DMS79 (cell line): ENCODE data around the gene DSCAML1.

Experiments used
- DNase-seq: peaks from one replicate; lab custom pipeline; 2025; lab: John Stamatoyannopoulos, UW

The DSCAML1 gene

DNA sequence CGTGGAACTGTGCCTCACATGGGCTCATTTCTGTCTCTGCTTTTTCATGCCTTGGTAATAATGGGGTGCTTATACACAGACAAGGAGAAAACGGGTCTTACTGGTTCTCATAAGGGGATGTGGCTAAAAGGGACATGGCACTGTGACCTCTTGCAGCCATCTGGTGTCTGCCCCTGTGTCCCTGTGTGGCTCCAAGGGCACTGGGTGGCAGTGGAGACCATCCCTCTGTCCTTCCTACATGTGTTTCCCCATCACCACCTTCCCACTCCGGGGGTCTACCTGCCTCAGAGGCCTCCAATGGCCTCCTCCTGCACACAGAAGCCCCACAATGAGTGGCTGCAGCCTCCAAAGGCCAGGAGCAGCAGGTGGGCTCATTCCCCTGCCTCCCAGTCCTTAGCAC is 248.1 kb downstream of the DSCAML1 start:
- DNase-seq = no peak

DNA sequence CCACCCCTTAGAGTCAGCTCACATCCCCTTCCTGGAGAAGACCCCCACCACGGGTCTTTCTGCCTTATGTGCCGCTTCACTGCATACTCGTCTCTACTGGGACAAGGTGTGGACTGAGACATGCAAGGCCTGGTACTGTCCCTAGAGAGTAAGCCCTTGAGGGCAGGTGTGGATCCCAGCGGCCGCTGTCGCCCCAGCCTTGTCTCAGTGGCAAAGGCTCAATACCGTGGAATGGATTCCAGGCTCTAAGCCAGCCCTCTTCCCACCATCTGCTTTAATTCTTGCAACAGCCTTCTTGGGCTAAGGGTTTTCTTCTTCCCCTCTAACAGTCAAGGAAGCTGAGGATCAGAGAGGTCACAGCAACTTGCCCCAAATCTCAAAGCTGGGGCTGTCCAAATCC is 249.1 kb downstream of the DSCAML1 start:
- peak; percentile 28 for DNase-seq

DNA sequence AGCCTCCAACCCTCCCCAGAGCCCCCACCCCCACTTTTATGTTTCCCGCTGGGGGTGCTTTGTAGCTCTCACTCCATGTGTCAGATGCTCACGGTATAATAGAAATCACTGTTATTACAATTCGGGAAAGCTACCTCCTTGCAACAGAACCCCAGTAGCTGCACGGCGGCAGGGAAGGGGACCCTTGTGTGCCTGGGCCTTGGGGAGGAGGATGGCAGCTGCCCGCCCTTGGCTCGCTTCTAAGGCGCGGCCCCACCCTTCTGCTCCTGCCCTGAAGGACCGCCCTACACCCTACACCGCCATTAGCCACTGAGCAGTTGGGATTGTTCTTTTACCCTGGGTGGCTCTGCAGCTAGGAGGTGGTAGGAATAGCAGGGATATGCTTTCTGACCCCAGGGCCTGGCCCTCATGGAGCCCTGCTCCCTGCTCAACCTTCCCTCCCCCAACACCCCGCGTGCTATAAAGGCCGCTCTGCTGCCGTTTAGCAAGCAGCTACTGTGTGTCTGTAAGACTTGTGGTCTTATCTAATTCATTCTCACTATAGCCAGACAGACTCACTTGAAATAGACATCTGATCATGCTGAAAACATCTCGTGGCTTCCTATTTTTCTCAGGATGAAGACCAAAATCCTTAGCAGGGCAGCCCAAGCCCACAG is 249.7 kb downstream of the DSCAML1 start:
- DNase-seq = peak; percentile 86

DNA sequence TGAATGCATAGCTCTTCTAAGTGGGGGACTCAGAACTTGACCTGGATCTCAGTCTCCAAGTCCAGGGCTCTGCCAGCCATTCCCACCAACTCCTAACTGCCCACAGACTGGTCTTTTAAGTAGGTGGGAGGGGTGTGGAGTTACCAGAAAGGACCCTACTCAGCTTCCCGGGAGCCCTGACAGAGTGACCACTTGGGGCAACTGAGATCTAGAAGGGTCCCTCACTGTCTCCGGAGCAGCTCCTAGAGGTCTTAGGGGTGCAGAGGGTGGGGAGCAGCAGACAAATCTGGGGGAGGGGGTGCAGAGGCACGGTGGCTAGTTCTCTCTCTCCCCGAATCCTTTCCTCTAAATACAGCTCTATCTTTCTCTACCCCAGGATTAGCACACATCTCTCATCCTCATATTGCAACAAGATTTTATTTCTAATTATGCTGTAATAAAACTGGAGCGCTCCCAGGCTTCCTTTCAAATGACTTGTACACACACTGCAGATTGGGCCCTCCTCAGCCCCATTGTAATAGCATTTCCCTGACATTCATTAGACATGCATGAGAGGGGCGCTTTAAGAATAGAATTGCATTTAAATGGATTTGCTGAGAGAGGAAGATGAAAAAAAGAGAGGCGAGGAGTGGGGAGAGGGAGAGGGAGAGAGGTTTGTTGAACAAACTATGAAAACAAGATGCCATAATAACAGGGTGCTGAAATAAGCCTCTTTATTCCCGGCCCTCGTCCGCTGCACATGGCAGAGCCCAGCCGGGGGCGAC is 250.4 kb downstream of the DSCAML1 start:
- DNase-seq = peak; percentile 94

DNA sequence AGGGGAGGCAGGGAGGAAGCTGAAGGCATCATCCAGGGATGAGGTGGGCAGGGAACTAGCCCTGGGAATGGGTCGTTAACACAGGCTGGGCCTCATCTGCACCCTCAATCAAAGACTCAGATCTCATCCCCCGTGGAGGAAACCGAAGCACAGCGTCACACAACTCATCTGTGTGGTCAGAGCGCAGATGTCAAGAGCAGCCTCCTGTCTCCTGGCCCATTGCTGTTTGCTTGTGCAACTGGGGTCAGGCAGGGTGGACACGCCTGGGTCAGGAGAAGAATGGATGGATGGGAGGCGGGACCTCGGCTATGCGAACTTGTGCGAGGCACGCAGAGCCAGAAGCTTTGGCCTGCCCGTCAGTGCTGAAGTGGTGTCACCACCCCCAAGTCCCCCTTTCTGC is 251.3 kb downstream of the DSCAML1 start:
- no peak for DNase-seq

DNA sequence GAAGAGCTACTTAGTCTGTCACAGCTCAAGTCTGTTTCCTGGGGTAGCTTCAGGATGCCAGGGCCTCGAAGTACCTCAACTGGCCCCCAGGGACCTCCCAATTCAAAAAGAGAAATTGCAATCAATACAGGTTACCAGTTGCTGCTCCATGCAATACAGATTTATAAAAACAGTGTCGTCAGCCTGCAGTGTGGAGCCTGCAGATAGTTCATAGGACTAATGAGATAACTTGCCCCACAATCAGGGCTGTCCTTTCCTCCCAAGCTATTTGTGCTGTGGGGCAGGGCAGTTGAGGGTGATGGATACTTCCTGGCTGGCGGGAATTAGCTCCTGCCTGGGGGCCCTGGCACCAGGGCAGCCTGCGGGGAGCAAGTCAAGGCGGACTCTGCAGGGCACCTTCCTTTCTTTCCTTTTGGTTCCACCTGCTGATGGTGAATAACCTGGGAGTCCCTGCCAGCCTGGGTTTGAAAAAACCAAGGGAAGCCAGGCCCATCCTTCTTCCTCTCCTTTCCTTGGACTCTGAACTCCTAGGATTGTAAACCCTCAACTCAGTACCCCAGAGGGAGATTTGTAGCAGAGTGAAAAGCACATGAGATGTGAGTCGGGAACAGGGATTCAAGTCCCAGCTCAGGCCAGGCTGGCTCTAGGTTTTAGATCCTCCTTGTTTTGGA is 252.8 kb downstream of the DSCAML1 start:
- no peak for DNase-seq

DNA sequence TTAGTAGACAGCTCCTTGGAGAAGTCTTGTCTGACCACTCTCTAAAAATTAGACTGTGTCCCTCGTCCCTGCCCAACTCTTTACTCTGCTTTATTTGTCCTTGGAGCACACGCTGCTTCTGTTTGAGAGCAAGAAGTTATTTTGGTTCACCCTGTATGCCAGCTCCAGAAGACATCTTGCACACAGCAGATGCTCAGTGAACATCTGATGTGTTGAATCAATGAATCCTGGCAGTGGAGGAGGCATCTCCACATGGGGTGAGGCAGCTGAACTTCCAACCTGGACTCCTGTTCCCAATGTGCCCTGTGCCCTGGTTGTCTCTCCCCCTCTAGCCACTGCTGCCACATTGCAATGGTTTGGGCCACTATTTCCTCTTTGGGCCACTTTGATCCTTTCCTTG is 255.8 kb downstream of the DSCAML1 start:
- DNase-seq = no peak

DNA sequence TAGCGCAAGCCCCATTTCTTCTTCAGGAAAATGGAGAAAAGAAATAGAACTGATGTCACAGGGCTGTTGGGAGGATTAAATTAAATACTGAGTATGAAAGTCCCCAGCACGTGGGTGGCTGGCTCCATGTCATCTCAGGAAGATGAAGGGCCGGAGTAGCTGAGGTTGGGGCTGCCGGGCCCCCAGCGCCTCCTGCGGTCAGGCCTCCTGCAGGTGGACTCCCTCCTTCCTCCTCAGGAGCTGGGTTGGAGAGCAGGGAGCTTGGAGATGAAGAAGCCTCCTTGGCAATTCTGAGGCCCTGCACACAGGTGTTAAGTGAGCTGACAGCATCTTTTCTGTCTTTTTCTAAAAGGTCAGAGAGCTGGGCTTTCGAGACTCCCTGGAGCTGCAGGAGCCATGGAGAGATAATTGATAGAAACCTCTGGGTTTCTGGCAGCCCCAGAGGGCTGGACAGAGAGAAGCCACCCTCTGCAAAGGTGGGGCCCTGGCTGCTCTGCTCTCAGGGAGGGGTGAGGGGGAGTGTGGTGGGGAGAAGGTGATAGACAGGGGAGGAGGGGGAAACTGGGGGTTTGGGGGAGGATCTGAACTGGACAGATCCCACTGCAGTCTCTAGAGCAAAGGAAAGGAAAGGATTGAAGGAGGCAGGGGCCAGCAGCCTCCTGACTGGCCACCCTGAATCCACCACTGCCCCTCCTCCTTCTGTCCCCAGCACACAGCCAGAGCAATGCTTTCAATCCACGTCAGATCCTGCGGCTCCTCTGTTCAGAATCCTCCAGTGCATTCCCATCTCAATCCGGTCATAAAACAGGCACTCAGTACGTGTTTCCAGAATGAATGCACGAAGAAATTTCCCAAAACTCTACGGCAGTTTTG is 258.5 kb downstream of the DSCAML1 start:
- no peak for DNase-seq

DNA sequence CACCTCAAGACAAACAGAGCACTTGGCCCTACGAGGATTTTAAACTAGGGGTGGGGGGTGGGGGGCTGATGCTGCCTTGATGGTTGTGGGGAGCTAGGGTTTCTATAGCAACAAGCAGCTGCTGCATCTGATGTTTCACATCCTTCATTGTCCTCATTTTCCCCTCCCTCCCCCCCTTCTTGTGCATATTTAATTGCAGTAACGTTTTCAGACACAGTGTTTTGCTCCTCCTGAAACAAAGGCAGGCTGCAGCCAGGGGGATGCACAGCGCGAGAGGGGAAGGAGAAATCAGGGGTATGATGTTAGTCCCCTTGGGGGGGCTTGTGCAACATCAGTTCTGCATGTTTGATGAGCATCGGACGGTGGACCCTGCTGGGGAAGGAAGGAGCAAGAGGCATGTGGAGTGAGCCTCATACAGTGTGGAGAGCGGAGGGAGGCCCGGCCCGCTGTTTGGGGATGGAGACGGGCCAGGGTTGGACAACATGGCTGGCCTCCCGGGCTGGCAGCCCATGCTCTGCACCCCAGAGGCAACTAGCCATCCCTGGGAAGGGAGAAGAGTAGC is 261.1 kb downstream of the DSCAML1 start:
- DNase-seq = peak; percentile 54

DNA sequence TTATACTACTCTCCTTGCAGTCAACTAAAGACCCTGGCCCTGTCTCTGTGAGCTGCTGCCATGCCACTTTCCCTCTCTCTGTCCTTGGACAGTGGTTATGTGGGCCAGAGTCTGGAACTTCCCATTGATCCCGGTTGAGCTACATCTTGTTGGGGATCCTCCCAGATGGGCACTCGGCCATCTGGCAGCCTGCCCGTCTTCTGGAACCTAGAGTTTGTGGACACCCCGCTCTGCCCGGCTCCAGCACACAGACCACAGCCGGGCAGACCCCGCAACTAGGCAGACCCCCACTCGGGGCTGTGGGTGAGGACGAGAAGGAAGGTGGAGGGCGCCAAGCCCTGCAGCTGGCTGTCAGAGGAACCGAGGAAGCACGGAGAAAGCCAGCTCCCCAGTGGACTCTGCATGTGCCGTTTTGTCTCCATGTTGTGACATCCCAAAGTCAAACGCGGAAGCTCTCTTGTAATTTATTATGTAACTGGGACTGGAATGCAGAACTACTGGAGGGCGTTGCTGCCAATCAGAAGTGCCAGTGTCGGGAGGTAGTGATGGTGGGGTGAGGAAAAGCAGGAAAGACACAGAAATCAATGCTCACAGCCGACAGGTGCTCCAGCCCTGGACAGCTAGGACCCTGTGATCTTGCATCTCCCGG is 261.7 kb downstream of the DSCAML1 start:
- peak; percentile 59 for DNase-seq

DNA sequence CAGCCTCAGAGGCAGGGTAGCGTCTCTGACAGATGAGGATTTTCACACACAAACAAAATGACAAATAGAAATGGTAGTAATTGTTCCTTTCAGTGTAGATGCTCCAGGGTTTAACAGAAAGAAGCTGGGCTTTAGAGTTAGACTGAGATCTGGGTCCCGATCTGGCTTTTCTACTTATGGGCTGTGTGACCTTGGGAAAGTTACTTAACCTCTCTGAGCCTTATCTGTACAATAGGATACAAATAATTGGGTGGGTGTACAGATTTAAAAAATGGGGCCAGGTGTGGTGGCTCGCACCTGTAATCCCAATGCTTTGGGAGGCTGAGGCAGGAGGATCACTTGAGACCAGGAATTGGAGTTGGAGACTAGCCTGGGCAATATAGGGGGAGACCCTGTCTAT is 264.4 kb downstream of the DSCAML1 start:
- no peak for DNase-seq

DNA sequence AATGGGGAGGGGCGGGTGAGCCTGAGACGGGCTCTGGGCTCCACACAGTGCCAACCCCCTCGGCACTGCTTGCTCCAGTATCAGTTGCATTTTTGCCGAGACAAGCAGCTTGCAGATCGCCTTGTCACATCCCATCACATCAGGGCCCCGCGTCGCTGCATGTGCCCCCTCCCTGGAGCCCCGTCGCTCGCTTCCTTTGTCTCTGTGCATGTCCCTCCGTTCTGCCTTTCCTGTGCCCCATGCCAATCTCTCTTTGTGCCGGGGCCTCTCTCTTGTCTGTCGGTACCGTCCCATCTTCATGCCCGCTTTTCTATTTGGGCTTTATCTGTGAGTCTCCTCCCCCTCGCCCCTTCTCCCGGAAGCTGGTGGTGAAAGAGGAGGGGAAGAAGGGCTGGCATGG is 267.2 kb downstream of the DSCAML1 start:
- no peak for DNase-seq

DNA sequence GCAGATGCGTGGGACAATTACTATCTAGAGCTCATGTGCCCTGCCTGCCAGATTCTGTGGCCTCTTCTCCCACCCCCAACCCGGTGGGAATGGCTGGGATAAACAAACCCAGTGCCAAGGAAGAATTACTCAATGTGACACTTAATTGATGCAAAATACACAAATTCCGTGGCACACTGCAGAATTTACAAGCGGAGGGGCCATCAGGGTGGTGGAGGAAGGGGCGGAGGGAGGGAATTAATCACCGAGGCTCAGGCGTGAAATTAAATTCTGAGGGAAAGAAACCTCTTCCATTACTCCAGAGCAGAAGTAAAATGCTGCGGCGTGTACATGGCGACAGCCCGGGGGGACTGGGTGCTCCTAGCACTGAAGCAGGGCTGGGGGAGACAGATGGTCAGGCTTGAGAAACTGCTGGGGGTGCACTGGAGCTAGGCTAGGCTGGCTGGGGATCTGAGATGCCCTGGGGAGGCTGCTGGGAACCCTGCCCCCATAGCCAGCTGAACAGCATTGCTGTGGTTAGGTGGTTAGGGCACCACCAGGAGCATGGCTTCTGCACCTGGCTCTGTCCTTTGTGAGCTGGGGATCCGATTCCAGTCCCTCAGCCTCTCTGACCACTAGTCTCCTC is 268.8 kb downstream of the DSCAML1 start:
- DNase-seq = peak; percentile 62

DNA sequence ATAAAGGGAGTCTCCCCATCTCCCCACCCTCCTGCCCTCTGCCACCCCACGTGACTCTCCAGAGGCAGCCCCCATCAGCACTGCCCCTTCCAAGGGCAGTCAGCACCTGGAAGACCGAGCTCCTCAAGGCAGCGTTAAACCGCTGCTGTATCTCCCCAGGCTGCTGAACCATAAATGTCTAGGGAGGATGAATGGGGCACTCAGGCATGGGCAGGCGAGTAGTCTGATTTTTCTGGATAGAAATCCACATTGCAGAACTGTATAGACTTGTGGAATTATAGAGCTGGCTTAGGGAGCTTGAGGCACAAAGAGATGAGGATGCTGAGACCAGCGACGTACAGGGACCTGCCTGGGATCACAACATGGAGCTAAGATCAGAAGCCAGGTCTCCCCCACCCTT is 269.7 kb downstream of the DSCAML1 start:
- no peak for DNase-seq

DNA sequence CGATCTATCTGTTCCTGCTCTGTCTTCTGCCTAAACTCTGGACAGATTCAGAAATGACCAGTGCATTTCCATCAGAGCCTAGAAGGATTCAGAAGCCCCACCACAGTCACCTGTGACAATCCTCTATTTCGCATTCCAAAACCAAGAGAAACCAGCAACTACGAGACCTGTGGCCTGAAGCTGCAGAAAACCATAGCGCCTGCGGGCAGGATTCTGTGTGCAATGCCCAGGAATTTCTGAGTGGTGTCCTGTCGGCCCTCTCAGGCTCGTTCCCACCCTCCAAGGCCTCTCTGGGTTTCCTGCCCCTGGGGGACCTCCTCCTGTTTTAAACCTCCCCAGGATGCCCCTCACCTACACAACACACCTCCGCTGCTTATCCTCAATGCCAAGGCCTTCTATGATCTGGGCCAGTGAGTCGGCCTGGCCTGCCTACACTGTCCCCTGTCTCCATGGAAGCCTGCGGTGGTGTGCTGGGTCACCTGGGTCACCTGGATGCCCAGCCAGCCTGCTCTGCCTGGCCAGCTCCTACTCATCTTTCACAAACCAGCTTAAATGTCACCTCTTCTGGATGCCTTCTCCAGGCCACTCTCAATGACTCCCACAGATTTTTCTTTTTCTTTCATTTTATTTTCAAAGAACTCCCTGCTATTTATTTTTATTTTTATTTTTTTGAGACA is 271.0 kb downstream of the DSCAML1 start:
- DNase-seq = no peak

DNA sequence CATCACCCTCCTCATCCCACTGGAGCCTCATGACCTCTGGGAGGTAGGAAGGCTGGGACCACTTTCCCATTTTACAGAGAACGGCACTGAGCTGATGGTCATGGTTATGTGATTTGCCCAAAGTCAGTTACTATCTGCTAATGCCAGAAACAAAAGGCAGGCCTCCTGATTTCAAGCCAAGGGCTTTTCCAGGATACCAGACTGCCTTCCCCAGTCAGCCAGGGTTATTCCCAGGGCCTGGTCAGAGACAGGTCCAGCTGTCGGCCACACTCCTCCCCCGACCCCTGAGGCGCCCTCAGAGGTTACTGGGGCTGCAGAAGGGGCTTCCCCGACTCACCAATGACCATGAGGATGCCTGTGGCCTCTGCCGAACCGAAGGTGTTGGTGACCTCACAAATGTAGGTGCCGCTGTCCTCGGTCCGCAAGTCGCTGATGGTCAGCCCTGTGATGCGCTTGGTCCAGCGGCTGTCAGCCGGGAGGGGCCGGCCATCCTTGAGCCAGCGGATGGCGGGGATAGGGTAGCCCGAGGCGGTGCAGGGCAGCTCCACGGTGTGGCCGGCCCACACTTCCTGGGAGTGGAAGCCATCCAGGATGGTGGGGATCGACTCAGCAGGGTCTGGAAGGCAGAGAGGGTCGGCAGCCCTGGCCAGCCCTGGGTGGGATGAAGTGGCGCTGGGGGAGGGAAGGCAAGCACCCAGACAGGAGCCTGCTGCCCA is 272.4 kb downstream of the DSCAML1 start:
- no peak for DNase-seq

DNA sequence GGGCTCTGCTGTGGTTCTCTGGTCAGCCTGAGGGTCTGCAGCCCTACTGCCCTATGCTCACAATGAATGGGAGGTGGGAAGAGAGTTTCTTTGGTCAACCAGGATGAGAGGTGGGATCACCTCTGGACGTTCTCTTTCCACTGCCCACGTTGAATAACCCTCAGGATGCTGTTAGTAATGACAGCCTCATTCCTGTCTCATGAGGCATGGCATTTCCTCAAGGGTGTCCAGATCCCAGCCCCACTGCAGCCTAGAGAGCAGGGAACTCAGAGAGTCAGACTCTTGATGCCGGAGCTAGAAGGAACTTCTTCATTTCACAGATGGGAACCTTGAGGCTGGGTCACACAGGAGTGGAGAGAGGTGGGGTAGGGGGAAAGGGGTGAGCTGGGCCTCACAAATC is 273.3 kb downstream of the DSCAML1 start:
- no peak for DNase-seq

DNA sequence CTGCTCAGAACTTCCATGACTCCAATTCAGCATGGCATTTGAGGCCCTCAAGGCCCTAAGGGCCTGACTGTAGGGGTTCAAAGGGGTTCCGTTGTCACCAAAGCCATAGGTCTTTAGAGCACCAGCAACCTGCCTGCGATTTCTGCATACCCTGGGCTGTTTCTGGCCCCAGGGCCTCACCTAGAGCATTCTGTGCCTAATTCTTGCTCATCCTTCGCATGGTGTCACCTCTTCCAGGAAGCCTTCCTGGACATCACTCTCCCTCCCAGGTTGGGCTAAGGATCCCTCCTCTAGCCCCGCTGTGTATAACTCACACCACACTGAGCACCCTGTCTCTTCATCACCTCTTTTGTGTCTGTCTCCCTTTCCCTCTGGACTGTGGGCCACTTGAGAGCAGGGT is 275.0 kb downstream of the DSCAML1 start:
- no peak for DNase-seq

DNA sequence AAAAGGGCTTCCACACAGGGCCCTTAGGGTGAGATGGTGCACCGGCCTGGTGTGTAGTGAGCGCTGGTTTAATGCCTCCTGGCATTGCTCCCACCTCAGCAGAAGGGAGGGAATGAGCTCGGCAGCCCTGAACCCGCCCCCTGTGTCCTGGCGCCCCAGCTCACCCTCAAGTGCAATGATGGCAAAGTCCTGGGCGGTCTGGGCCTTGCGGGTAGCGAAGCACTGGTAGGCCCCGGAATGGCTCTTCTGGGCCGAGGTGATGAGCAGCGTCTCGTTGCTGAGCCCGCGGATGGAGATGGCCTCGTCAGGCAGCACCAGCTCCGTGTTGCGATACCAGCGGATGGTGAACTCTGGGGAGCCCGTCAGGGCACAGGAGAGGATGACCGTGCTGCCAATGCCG is 276.1 kb downstream of the DSCAML1 start:
- DNase-seq = no peak

DNA sequence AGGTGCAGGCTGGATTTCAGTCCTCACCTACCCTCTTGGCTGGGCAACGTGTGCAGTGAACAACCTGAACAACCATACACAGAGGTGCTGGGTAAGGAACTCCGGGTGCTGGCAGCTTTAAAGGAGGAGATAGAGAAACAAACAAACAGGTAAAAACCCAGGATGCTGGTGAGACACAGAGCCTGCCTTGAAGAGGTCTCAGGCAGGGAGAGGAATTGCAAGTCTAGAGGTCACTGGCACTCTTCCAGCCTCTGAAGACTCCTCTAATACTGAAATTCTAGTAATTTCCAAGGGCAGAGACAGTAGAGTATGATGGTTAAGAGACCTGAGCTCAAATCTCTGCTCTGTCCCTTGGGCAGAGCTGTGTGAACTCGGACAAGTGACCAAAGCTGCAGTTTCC is 276.8 kb downstream of the DSCAML1 start:
- no peak for DNase-seq
